Activated naive CD4-positive, alpha-beta T cell treated with anti-CD3 and anti-CD28 coated beads, Interleukin-2, amount 10 ng/mL, durations not matched to agents 7 days and 5 days (primary cell): ENCODE results near the gene CKS1B.

Source experiments
- CTCF ChIA-PET: fragments of 350-600 bp; sonication (Branson Sonifier 250); formaldehyde crosslinking; loops from one replicate; lab custom pipeline; 2021; ENCODE audit warnings: antibody characterized with exemption; lab: Charles Lee
- DNase-seq: peaks from one replicate; pipeline ENCODE4 v3.0.0-alpha.2; 2020
- H3K27ac Mint-ChIP-seq: one replicate; pipeline ENCODE4 v1.8.0; 2021; ENCODE audit warnings: mild to moderate bottlenecking, moderate library complexity, mixed read lengths
- H3K27me3 Mint-ChIP-seq: one replicate; pipeline ENCODE4 v1.8.0; 2021; ENCODE audit warnings: mild to moderate bottlenecking, mixed read lengths
- H3K36me3 Mint-ChIP-seq: one replicate; pipeline ENCODE4 v1.8.0; 2021; ENCODE audit warnings: mixed read lengths
- H3K4me1 Mint-ChIP-seq: one replicate; pipeline ENCODE4 v1.8.0; 2021; ENCODE audit warnings: mixed read lengths
- H3K4me3 Mint-ChIP-seq: one replicate; pipeline ENCODE4 v1.8.0; 2021; ENCODE audit warnings: mild to moderate bottlenecking, moderate library complexity, mixed read lengths
- H3K9me3 Mint-ChIP-seq: one replicate; pipeline ENCODE4 v1.8.0; 2021; ENCODE audit warnings: mixed read lengths

CKS1B gene

DNA sequence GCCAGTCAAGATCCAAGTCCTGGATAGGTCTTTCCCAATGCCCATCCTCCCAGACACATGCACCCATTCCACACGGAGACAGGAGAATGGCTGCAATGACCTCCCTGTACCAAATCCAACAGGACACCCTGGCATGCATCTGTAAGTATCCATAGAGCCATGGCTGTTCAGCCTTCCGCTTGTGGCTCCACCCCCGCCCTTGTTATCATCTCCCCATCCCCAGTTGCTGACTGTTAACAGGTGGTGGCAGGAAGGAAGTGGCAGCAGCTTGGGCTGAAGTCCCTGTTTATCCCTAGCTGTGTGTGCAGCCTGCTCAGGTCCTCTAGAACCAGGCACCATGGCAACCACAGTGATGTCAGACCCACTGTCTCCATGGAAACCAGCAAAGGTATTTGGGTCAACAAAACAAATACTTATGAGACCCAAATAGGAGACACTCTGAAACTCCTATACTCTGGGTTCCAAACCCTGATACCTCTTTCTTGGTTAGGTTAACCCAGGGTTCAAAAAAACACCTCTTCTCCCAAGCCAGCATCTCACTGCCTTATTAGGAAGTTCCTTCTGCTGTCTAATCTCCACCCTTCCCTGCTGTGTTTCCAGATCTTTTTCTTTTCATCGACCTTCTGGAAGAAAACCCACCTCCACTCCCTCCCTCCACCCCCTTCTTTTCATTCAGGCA is 19.3 kb upstream of the CKS1B start:
- Mint-ChIP-seq H3K4me1 (peaks cover 85% of the 10 kb centered on the region), H3K36me3 (peaks cover 42% of the 10 kb centered on the region), H3K27ac (peak overlapping the region; percentile 93), H3K9me3 (no peaks in the 10 kb centered on the region), H3K4me3 (peak overlapping the region; percentile 88), H3K27me3 (no peaks in the 10 kb centered on the region)
- CTCF ChIA-PET: interaction anchor here (1.0 to 2.8 kb wide), 12 partner anchors 17 to 286 kb away, joined by 3 to 17 read pairs (median 4); partner anchors contain the start of gene PMVK
- peak; percentile 96 for DNase-seq

DNA sequence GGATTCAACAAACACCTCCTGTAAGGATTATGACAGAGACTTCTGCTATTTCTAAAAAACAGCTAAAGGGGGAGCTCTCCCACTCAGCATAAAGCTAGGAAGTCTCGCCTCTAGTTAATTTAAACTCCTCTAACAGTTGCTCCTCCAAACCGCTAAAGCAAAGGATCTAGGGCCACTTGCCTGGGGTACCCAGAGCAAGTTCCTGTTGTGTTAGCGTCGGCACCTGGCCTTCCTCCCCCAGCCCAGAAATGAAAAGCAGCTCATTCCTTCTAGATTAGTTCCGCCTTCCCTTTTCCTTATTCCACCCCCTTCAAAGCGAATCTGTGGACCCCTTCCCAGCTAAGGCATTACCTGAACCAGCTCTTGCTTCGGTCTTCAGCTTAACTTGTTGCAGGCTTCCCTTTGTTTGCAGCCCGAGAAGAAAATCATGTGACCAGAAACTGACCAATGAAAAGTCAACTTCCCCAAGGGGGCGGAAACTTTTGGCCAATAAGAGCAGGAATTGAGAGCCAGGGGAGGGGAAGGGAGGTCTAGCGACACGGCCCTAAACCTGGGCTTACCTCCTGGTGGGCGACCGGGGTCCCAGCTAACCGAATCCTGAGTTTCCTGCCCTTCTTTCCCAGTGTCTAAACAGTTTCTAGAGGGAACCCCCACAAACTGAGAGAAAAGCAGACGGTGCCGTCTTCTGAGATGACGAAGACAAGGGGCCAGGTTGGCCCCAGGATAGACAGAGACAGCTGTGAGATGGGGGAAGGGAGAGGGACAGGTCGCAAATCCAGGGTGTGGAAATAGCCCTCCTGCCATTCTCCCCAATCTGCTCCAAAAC is 18.6 kb upstream of the CKS1B start, which contains the start of gene PBXIP1:
Gene PBXIP1 (minus strand): TSS at position 382 of the 826 bp plus-strand sequence. CDS start 2,378 bp downstream, outside the sequence.
- Mint-ChIP-seq H3K36me3 (peaks cover 41% of the 10 kb centered on the region), H3K4me3 (peak within 1 kb of the TSS; percentile 88), H3K9me3 (no peaks in the 10 kb centered on the region), H3K27me3 (no peaks in the 10 kb centered on the region), H3K4me1 (peaks cover 84% of the 10 kb centered on the region), H3K27ac (peak within 1 kb of the TSS; percentile 93)
- CTCF ChIA-PET: interaction anchor here (0.7 to 2.8 kb wide), 12 partner anchors 18 to 286 kb away, joined by 3 to 17 read pairs (median 4); partner anchors contain the start of gene CKS1B
- peak; percentile 89 for DNase-seq

DNA sequence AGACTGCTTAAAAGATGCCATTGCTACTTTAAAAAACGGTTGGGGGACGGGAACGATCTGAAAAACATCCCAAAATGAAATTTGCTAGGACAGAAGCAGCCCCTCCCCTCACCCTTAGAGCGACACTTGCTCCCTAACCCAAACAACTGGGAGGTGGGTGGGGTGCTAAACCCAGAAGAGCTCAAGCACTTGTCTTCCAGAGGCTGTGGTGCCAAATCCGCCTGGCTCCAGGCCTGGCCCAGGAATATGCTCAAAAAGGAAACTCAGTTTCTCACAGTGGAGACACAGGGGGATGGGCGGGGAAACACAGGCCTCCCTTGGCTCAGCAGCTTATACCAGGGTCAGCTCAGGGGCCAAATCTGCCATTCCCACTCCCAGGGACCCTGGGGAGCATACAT is 17.9 kb upstream of the CKS1B start:
- peaks cover 41% of the 10 kb centered on the region for H3K36me3 Mint-ChIP-seq
- CTCF ChIA-PET: interaction anchor here (0.7 to 2.8 kb wide), 4 partner anchors 17 to 101 kb away, joined by 3 to 17 read pairs (median 4); partner anchors contain the start of gene CKS1B

DNA sequence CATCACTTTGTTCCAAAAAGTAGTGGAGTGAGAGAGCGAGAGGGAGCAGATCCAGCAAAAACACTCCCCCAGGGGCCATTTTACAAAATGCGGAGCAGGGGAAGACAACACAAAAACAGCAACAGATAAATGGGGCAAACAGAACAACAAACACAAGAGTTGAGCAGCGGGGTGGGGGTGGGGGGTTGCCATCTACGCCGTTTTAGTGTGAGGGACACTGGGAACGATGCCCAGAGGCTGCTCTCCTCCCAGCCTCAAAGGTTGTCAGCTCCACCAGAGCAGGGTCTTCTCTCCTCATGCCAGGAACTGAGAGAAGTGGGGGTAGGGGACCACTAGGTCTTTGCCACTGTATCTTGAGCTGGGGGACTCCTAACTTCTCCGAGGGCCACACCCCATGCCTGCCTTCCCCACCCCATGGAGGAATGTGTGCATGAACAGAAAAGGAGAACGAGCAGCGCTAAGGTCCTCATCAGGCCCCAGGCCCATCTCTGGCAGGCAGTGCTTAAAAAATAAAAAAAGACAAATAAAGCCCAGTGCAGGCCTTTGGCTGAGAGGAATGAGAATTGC is 17.3 kb upstream of the CKS1B start:
- CTCF ChIA-PET: no interaction called here
- H3K27me3 Mint-ChIP-seq: no peaks in the 10 kb centered on the region
- peaks cover 75% of the 10 kb centered on the region for H3K4me1 Mint-ChIP-seq
- H3K4me3 Mint-ChIP-seq: no peak overlapping the region
- peaks cover 42% of the 10 kb centered on the region for H3K36me3 Mint-ChIP-seq
- H3K27ac Mint-ChIP-seq: peak overlapping the region; percentile 69
- DNase-seq: no peak
- no peaks in the 10 kb centered on the region for H3K9me3 Mint-ChIP-seq

More for the DNA sequence above, 17.9 kb upstream of the CKS1B start:
- Mint-ChIP-seq H3K9me3 (no peaks in the 10 kb centered on the region), H3K4me1 (peaks cover 80% of the 10 kb centered on the region), H3K4me3 (peak overlapping the region; percentile 88), H3K27ac (peak overlapping the region; percentile 69), H3K27me3 (no peaks in the 10 kb centered on the region)
- DNase-seq: no peak

DNA sequence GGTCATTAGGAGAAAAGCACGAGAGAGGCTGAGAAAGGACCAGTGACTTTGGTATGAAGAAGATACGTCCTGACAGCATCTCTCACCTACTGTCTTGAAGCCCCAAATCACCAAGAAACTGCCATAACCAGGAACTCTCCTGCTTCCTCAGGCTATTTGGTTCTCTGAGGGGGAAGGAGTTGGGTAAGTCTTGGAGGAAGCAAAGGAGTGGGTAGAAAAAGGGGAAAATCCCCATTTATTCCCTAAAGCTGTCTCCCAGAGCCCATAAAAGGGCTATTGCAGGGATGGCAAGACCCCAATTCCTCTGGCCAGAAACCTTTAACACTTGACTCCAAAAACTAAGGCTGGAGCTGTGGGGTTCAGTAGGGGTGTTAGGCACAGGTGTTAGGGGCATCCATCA is 16.4 kb upstream of the CKS1B start:
- no peak for DNase-seq
- H3K4me3 Mint-ChIP-seq: no peak overlapping the region
- peak overlapping the region; percentile 33 for H3K27ac Mint-ChIP-seq
- H3K36me3 Mint-ChIP-seq: peaks cover 41% of the 10 kb centered on the region
- H3K27me3 Mint-ChIP-seq: no peaks in the 10 kb centered on the region
- H3K4me1 Mint-ChIP-seq: peaks cover 74% of the 10 kb centered on the region
- CTCF ChIA-PET: no interaction called here
- H3K9me3 Mint-ChIP-seq: no peaks in the 10 kb centered on the region

DNA sequence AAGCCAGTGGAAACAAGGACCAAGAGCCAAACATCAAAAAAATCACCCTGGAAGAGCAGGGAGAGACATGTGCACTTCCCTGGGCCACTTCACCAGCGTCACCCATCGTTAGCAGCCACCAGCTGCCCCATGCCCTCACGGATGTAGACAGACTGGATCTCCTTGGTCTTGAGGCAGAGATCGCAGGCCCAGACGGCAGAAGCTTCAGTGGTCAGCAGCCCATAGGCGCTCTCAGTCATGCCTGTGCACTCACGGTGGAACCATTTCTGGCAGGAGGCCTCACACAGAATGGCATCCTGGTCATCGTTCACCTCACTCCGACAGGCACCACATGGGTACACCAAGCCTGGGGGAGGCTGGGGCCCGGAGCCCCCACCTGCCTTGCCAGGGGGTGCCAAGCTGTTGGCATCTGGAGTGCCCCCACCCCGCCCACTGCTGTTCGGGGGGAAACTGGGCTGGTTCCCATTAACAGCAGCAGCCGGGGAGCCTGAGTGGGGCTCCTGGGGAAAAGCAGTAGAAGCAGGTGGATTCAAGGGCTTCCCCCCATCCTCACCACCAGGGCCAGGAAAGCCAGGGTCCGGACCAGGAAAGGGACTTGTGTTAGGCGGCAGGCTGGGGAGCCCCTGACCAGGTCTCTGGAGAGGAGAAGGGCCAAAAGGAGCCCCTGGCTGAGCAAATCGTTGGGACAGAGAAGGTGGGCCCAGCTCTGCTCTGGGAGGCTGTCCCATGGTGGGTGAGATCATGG is 15.6 kb upstream of the CKS1B start:
- DNase-seq: no peak
- peak overlapping the region; percentile 51 for H3K4me3 Mint-ChIP-seq
- H3K36me3 Mint-ChIP-seq: peaks cover 42% of the 10 kb centered on the region
- H3K4me1 Mint-ChIP-seq: peaks cover 74% of the 10 kb centered on the region
- H3K27me3 Mint-ChIP-seq: no peaks in the 10 kb centered on the region
- H3K27ac Mint-ChIP-seq: peak overlapping the region; percentile 33
- CTCF ChIA-PET: no interaction called here
- no peaks in the 10 kb centered on the region for H3K9me3 Mint-ChIP-seq

DNA sequence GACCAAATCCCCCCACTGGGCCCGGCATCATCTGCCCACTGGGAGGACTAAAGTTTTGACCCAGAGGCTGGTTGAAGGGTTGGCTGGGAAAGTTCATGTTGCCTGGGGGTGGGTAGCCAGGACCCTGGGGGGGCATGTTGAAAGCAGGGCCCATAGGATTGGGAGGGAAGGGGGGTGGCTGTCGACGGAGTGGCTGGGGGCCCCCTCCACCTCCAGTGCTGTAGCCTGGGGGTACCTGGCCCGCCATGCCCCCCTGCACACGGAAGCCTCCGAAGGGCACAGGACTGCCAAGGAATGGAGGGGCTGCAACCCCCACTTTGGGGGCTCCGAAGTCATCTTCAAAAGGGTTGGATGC is 15.1 kb upstream of the CKS1B start:
- Mint-ChIP-seq H3K27me3 (no peaks in the 10 kb centered on the region), H3K9me3 (no peaks in the 10 kb centered on the region), H3K27ac (peak overlapping the region; percentile 33), H3K36me3 (peaks cover 38% of the 10 kb centered on the region), H3K4me1 (peaks cover 71% of the 10 kb centered on the region), H3K4me3 (peak overlapping the region; percentile 96)
- no peak for DNase-seq
- CTCF ChIA-PET: no interaction called here

DNA sequence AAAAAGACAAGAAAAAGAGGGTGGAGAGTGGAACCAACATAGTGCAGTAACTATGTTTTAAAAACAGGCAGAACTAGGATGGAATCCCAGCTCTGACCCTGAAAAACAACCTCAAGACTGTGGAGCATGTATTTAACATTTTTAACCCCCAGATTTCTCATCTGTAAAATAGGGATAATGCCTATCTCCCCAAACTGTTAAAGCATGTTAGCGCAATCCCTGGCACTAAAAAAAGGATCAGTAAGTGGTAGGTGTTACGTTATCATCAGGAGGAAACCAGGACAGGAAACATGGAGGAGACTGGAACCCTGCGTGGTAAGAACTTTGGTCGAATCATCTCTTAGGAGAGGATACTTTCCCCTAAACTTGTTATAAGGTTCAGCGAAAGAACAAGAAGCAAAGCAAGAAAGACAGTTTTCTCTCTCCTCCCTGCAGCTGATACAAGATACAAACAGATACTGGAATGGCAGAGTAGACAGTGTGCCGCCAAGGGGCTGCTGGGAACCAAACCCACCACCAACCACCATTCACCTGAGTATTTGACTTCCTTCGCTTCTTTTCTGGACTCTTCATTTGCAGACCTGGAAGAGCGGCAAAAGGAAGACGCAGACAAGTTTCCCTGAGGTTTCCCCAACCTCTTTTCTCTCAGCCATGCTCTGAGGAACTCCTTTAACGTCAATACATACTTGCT is 13.9 kb upstream of the CKS1B start:
- Mint-ChIP-seq H3K27ac (peak overlapping the region; percentile 86), H3K4me1 (peaks cover 60% of the 10 kb centered on the region), H3K27me3 (no peaks in the 10 kb centered on the region), H3K4me3 (peak overlapping the region; percentile 96), H3K36me3 (peaks cover 41% of the 10 kb centered on the region), H3K9me3 (no peaks in the 10 kb centered on the region)
- CTCF ChIA-PET: interaction anchor here (0.7 to 2.5 kb wide), 10 partner anchors 11 to 62 kb away, joined by 3 to 10 read pairs (median 4); partner anchors contain the start of genes CKS1B and SHC1
- DNase-seq: no peak

DNA sequence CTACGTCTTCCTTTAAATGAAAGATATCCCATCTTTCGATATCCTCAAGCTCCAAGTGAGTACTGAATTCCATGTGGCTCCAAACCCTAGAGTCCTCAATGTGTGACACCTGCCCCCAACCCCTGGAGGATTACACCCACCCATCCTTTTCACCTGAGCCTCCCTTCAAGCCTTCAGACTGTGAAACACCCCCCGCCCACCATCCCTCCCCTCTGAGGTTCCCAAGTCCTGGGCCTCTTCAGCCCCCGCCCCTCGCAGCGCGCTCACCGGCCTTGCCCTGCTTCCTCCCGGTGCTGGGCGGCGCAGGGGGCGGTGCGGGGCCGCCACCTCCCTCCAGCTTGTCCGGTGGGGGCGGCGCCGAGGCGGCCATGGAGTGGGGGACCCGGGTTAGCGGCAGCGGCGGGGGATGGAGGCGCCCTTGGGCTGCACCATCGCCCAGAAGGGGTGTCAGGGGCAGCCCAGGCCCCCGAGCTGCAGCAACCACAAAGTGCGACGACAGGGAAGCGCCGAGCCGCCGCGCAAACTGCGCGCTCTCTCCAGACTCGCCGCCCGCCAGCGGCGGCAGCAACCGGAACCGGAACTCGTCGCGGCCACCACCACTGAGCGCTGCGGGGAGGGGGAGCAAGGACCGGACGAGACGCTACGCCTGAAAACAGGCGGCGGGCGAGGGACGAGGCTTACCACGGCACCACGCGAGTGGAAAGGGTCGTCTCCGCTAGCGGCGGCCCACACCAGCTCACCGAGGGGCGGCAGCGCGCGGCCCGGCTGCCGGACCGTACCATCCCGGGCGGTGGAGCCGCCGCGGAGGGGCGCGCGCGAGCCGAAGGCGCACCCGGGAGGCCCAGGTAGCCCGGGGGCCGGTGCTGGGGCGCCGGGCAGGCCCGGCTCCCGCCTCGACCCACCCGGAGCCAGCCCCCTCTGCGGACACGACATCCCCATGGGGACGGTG is 13.0 kb upstream of the CKS1B start, which contains the start of gene PYGO2:
Gene PYGO2 (minus strand): TSS at position 576 of the 949 bp plus-strand sequence. CDS start 206 bp downstream, at position 370.
- peak; percentile 88 for DNase-seq
- H3K27me3 Mint-ChIP-seq: no peaks in the 10 kb centered on the region
- CTCF ChIA-PET: interaction anchor here (0.7 to 2.5 kb wide), 15 partner anchors 10 to 124 kb away, joined by 3 to 10 read pairs (median 4); partner anchors contain the start of genes FLAD1 and SHC1
- no peaks in the 10 kb centered on the region for H3K9me3 Mint-ChIP-seq
- H3K27ac Mint-ChIP-seq: peak within 1 kb of the TSS; percentile 90
- peak within 1 kb of the TSS; percentile 96 for H3K4me3 Mint-ChIP-seq
- H3K4me1 Mint-ChIP-seq: peaks cover 52% of the 10 kb centered on the region
- H3K36me3 Mint-ChIP-seq: peaks cover 46% of the 10 kb centered on the region

DNA sequence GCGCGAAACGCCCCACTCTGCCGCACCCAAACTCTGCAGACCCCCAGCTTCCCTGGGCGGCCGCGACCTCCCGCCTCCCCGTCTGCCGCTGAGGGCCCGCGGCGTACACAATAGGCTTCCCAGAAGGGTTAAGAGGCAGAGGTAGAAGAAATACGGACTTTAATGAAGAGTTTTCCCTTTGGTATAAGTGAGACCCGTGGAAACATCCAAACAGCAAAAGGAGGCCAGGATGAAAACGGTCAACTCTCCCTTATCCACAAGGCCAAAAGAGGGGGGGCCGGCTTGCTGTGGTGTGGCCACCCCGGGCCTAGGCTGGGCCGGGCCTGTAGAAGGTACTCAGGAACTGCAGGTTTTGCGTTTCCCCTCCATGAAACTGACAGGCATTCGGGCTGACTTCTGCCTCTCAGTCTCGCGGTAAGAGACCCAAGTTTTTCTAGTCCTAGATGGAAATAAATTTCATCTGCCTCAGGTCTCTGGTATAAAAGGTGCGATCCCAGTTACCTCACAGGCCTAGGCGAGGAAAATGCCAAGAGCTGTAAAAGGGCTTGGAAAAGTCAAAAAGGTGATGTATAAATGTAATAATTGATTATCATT is 12.2 kb upstream of the CKS1B start:
- H3K27ac Mint-ChIP-seq: peak overlapping the region; percentile 90
- peak; percentile 50 for DNase-seq
- H3K9me3 Mint-ChIP-seq: no peaks in the 10 kb centered on the region
- H3K4me3 Mint-ChIP-seq: peak overlapping the region; percentile 87
- CTCF ChIA-PET: interaction anchor here (0.8 to 2.5 kb wide), 9 partner anchors 9 to 123 kb away, joined by 3 to 10 read pairs (median 4); partner anchors contain the start of genes FLAD1 and SHC1
- peaks cover 47% of the 10 kb centered on the region for H3K4me1 Mint-ChIP-seq
- peaks cover 53% of the 10 kb centered on the region for H3K36me3 Mint-ChIP-seq
- H3K27me3 Mint-ChIP-seq: no peaks in the 10 kb centered on the region

DNA sequence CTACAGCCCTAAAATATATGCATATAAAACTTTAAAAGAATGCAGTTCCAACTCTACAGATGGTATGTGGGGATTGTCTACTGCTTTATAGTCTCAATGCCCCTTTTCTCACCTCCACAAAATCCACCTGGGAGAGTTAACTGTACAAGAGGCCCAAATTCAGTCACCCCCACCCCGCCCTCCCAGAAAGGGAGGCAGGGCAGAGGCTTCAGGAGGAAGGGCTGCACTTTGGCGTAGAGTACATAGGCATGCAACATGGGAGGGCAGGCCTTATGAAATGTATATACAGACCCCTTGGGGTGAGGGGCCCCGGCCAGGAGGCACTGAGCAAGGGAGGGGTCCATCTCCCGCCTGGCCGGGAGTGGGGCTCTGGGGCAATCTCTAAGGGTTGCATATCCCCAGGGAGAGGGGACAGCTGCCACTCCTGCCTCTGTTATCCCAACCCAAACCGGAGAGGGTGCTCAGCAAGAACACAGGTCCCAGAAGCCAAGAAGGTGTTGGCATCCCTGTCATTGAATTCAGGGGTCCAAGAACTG is 11.6 kb upstream of the CKS1B start:
- Mint-ChIP-seq H3K27ac (peak overlapping the region; percentile 90), H3K27me3 (no peaks in the 10 kb centered on the region), H3K4me1 (peaks cover 49% of the 10 kb centered on the region), H3K9me3 (no peaks in the 10 kb centered on the region), H3K4me3 (peak overlapping the region; percentile 87), H3K36me3 (peaks cover 55% of the 10 kb centered on the region)
- no peak for DNase-seq
- CTCF ChIA-PET: interaction anchor here (1.2 to 2.1 kb wide), 3 partner anchors 60 to 122 kb away, joined by 4 to 5 read pairs (median 4); no protein-coding TSS in a partner anchor
